T-helper 1 cell treated with Interleukin-12 subunit alpha and Interleukin-12 subunit beta and Interleukin-4 antibody, amounts not matched to agents 30 μg/mL and 1 μg/mL, for 36 hours (primary cell): ENCODE measurements around the gene TRIP13.

Source experiments
- H3K27ac Mint-ChIP-seq: one replicate; pipeline ENCODE4 v1.8.0; 2021; ENCODE audit warnings: mild to moderate bottlenecking, mixed read lengths
- H3K27me3 Mint-ChIP-seq: one replicate; pipeline ENCODE4 v1.8.0; 2021; ENCODE audit warnings: low read depth, mixed read lengths
- H3K36me3 Mint-ChIP-seq: one replicate; pipeline ENCODE4 v1.8.0; 2021; ENCODE audit warnings: low read depth, mixed read lengths
- H3K4me1 Mint-ChIP-seq: one replicate; pipeline ENCODE4 v1.8.0; 2021; ENCODE audit warnings: low read depth, mixed read lengths
- H3K4me3 Mint-ChIP-seq: one replicate; pipeline ENCODE4 v1.8.0; 2021; ENCODE audit warnings: mild to moderate bottlenecking, moderate library complexity, mixed read lengths
- H3K9me3 Mint-ChIP-seq: one replicate; pipeline ENCODE4 v1.8.0; 2021; ENCODE audit warnings: mixed read lengths

TRIP13 gene

GRCh38 chr5:947626-948471 is 55.2 kb downstream of the TRIP13 start:
- Mint-ChIP-seq H3K36me3 (no peaks in the 10 kb centered on the region), H3K27me3 (peaks cover 48% of the 10 kb centered on the region), H3K4me1 (no peaks in the 10 kb centered on the region), H3K9me3 (no peaks in the 10 kb centered on the region), H3K27ac (no peak overlapping the region), H3K4me3 (no peak overlapping the region)

- H3K4me3 Mint-ChIP-seq: no peak overlapping the region
- H3K36me3 Mint-ChIP-seq: no peaks in the 10 kb centered on the region
- H3K9me3 Mint-ChIP-seq: no peaks in the 10 kb centered on the region
- peaks cover 43% of the 10 kb centered on the region for H3K27me3 Mint-ChIP-seq
- H3K27ac Mint-ChIP-seq: no peak overlapping the region
- no peaks in the 10 kb centered on the region for H3K4me1 Mint-ChIP-seq
These were observed 56.0 kb downstream of the TRIP13 start for GRCh38 chr5:948472-949274.

- H3K27ac Mint-ChIP-seq: no peak overlapping the region
- H3K4me1 Mint-ChIP-seq: no peaks in the 10 kb centered on the region
- no peaks in the 10 kb centered on the region for H3K36me3 Mint-ChIP-seq
- peaks cover 37% of the 10 kb centered on the region for H3K27me3 Mint-ChIP-seq
- no peaks in the 10 kb centered on the region for H3K9me3 Mint-ChIP-seq
- no peak overlapping the region for H3K4me3 Mint-ChIP-seq
These were observed 56.5 kb downstream of the TRIP13 start for GRCh38 chr5:949275-949543.

GRCh38 chr5:949815-950560 is 57.3 kb downstream of the TRIP13 start:
- H3K36me3 Mint-ChIP-seq: no peaks in the 10 kb centered on the region
- H3K27ac Mint-ChIP-seq: no peak overlapping the region
- H3K4me3 Mint-ChIP-seq: no peak overlapping the region
- peaks cover under 1% of the 10 kb centered on the region for H3K4me1 Mint-ChIP-seq
- H3K27me3 Mint-ChIP-seq: peaks cover 30% of the 10 kb centered on the region
- H3K9me3 Mint-ChIP-seq: no peaks in the 10 kb centered on the region

- no peaks in the 10 kb centered on the region for H3K36me3 Mint-ChIP-seq
- H3K4me3 Mint-ChIP-seq: no peak overlapping the region
- no peaks in the 10 kb centered on the region for H3K9me3 Mint-ChIP-seq
- H3K27me3 Mint-ChIP-seq: peaks cover 26% of the 10 kb centered on the region
- no peak overlapping the region for H3K27ac Mint-ChIP-seq
- H3K4me1 Mint-ChIP-seq: peaks cover 14% of the 10 kb centered on the region
These were observed 59.4 kb downstream of the TRIP13 start for GRCh38 chr5:951940-952596.

- Mint-ChIP-seq H3K4me1 (peaks cover 20% of the 10 kb centered on the region), H3K4me3 (no peak overlapping the region), H3K36me3 (no peaks in the 10 kb centered on the region), H3K27me3 (peaks cover 22% of the 10 kb centered on the region), H3K27ac (no peak overlapping the region), H3K9me3 (no peaks in the 10 kb centered on the region)
These were observed 60.0 kb downstream of the TRIP13 start for GRCh38 chr5:952597-953271.

DNA sequence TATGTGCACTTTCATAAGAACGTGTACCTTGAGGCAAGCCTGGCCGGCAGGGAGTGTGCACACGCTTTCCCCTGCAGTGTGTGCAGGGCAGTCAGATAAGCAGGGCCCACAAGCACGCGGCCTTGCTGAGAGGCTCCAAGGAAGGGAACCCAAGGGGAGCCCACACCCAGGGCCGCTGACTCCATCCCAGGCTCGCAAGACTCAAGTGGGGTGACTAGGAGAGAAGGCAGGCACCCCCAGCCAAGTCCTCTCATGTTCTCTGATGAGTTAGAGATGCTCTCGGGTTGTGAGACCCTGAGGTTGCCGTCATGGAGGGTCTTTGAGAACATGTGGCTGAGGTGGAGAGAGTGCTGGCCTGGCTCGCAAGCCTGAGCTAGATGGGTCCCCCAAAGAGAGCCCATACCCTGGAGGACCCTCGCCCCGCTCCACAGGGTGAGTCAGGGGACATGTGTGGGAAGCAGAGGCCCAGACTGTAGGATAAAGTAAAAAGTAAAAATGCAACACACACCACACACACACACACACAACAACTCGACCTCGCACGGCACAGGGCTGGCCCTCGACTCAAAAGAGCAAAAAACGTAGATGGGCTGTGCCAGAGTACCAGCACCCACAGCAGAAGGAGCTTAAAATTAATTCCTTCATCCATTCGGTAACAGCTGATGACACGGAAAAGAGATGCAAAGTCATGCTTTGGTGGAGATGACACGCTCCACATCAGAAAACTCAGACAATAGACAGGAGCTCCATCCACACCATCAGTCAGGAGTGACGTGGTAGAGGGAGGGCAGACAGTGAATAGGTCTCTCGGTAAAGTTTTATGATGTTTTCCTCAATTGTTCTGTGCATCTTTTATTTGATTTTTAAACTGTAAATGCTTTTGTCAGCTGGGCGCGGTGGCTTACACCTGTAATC is 61.1 kb downstream of the TRIP13 start:
- no peaks in the 10 kb centered on the region for H3K9me3 Mint-ChIP-seq
- no peak overlapping the region for H3K27ac Mint-ChIP-seq
- H3K4me1 Mint-ChIP-seq: peaks cover 24% of the 10 kb centered on the region
- no peak overlapping the region for H3K4me3 Mint-ChIP-seq
- no peaks in the 10 kb centered on the region for H3K36me3 Mint-ChIP-seq
- peaks cover 19% of the 10 kb centered on the region for H3K27me3 Mint-ChIP-seq

DNA sequence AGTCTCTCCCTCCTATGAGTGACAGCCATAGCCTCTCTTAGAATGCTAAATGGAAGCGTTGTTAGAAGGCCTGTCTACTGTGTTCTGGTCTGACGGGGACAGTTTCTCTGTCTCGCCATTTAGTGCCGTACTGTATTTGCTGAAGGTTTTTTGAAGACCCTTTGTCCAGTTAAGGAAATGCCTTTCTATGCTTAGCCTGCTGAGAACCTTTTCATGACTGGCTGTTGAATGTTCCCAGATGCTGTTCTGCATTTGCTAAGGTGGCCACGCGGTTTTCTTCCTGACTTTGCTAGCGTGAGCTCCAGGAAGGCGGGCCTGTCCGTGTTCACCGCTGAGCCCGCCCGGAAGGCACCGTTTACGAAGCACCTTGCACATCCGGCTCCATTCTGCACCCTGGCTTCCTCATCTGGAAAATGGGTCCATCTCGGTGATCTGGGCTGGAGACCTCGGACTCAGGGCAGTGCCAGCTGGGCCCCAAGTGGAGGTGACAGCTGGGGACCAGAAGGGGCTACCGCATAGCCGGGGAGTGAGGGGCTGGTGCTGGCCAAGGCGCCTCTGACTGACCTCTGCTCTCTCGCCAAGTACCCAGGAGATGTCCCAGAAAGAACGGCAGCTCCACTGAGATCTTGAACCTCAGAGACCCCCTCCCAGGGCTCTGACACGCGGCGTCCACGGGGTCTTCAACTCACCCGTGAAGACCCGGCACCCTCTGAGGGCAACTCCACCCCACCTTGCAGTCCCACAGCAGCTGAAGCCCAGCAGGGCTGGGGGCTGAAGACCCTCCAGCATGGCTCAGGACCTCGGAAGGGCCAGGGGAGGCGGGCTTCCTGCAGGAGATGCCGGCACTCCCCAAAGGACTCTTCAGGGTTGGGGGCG is 63.4 kb downstream of the TRIP13 start:
- no peaks in the 10 kb centered on the region for H3K36me3 Mint-ChIP-seq
- H3K9me3 Mint-ChIP-seq: no peaks in the 10 kb centered on the region
- H3K4me1 Mint-ChIP-seq: peaks cover 29% of the 10 kb centered on the region
- H3K27me3 Mint-ChIP-seq: peaks cover 13% of the 10 kb centered on the region
- no peak overlapping the region for H3K27ac Mint-ChIP-seq
- H3K4me3 Mint-ChIP-seq: no peak overlapping the region

GRCh38 chr5:956941-957747 is 64.5 kb downstream of the TRIP13 start:
- Mint-ChIP-seq H3K27ac (no peak overlapping the region), H3K27me3 (peaks cover 13% of the 10 kb centered on the region), H3K4me3 (no peak overlapping the region), H3K4me1 (peaks cover 29% of the 10 kb centered on the region), H3K36me3 (no peaks in the 10 kb centered on the region), H3K9me3 (no peaks in the 10 kb centered on the region)

- Mint-ChIP-seq H3K36me3 (no peaks in the 10 kb centered on the region), H3K4me3 (no peak overlapping the region), H3K9me3 (no peaks in the 10 kb centered on the region), H3K27me3 (peaks cover 13% of the 10 kb centered on the region), H3K4me1 (peaks cover 30% of the 10 kb centered on the region), H3K27ac (no peak overlapping the region)
These were observed 65.2 kb downstream of the TRIP13 start for GRCh38 chr5:957748-958485.

GRCh38 chr5:958701-959571 is 66.3 kb downstream of the TRIP13 start:
- Mint-ChIP-seq H3K4me3 (no peak overlapping the region), H3K27me3 (peaks cover 15% of the 10 kb centered on the region), H3K9me3 (no peaks in the 10 kb centered on the region), H3K27ac (no peak overlapping the region), H3K36me3 (no peaks in the 10 kb centered on the region), H3K4me1 (peaks cover 41% of the 10 kb centered on the region)
